HL-60 (cell line): Measurements from ENCODE around the gene CCDC159.

ENCODE experiments used
- CTCF ChIP-seq: IDR thresholded peaks from one replicate; pipeline ENCODE4 v1.5.1; 2011; ENCODE audit warnings: low read length, control low read depth, inconsistent platforms; ENCODE audit not compliant: insufficient read depth
- POLR2AphosphoS5 ChIP-seq: IDR thresholded peaks from 2 replicates; pipeline ENCODE4 v1.6.1; 2012; ENCODE audit warnings: low read depth
- REST ChIP-seq: IDR thresholded peaks from 2 replicates; pipeline ENCODE4 v1.6.1; 2012; ENCODE audit warnings: low read depth; ENCODE audit not compliant: insufficient replicate concordance

GRCh38 chr19:11304936-11305335, 41.4 kb upstream of the CCDC159 start:
- no peak for TF ChIP-seq REST
- no peak for TF ChIP-seq CTCF
- no peak for TF ChIP-seq POLR2AphosphoS5
